Right ventricle myocardium superior (tissue), 1 donor: Measurements from ENCODE around the gene CXCR1. TPM values are rescaled to one million over a fixed set of nuclear protein-coding genes. Genes with fewer than 3 reads are reported as not detected.

Experiments
- ATAC-seq: fragments of 200-7000 bp; cut with Tn5 transposase; one replicate; pipeline ENCODE4 v1.9.1; 2020; ENCODE audit warnings: mild to moderate bottlenecking; ENCODE audit not compliant: poor library complexity
- DNase-seq: peaks from one replicate; pipeline ENCODE4 v3.0.0-alpha.2; 2020
- intact Hi-C: fragments of 100-400 bp; cut with DNase I; formaldehyde crosslinking; loops from one replicate; pipeline ENCODE4 v1.11.2; 2022
- total RNA-seq: library from RNA; stranded (reverse); fragmentation: NEBNext Ultra II Directional; extraction: Animal tissue kit (Norgen Biotek cat#: 25700); gene quantifications from one replicate; pipeline ENCODE4 v1.2.1, GENCODE V29; 2021
- donor health status: DM: no; HTN: yes; CAD: no; lungs with severe emphysema.

CXCR1 gene
- total RNA-seq, 1 donor from 2014 or later: 0.54 TPM

DNA sequence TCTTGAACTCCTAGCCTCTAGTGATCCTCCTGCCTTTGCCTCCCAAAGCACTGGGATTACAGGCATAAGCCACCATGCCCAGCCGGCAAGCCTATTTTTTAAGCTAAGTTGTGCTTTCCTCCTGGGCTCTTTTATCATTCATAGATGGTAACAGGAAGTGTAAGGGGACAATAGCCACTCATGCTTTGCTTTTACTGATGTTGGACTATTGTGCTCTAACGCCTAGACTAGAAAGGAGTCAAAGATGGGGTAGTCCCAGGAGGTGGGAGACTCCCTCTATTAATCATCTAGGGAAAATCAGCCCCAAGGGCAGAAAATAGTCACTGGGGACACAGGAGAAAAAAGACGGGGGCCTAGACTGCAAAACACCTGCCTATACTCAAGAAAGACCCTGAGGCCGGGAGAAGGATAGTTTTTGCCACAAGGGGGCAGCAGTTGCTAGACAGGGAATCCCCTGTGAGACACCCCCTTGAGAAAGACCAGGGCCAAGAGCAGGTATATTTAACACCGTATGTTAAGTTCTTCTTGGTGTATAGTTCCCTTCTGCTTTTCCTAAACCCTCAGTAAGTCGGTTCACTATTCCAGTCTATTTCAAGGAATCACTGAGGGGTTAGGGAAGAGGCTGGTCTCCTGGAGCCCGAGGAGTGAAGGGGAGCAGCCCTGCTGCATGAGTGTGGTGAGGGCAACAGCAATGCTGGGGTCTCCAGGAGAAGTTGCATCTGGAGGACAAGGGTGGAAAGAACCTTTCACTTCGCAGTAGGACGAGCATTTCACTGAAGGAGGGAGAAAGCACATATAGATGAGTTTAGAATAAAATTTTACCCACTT lies 2.1 kb upstream of the CXCR1 start:
- intact Hi-C loops: no loop called here
- DNase-seq (peak; percentile 50), ATAC-seq (peak; percentile 73)

DNA sequence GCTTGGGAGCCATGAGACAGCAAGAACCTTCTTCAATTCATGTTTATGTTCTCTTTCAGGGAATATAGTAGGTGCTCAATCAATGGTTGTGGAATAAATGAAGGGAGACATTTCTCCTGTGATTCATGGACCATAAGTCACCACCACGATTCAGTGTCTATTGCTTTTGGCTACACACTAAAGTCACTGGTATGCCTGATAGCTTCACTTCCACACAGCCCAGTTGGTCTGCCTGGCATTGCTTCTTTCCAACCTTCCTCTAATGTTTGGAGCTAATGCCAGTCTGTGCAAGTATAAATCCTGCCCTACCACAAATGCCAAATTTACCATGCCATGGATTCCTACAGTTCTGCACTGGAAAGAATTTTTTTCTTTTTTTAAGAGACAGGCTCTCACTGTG lies 1.3 kb upstream of the CXCR1 start:
- intact Hi-C loops: no loop called here
- ATAC-seq (no peak), DNase-seq (no peak)

GRCh38 chr2:218162814-218163213 lies 3.9 kb downstream of the CXCR1 start:
- intact Hi-C loops: no loop called here
- ATAC-seq: no peak
- DNase-seq: no peak

DNA sequence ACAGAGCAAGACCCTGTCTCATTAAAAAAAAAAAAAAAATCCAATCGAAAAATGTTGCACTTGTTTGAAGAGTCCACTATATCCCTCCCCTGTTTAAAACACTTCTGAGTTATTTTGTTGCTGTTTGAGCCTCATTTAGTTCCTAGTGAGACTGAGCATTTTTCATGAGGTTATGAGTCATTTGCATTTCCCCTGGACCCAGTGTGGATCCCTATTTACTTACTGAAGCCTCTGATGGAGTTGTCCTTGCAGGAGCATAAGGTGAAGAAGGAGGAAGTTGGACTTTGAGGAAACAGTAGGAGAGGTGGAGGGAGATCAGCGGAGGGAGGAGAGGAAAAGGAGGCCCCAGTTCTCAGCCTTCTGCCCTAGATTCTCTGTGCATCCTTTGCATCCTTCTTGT lies 5.1 kb downstream of the CXCR1 start:
- intact Hi-C loops: no loop called here
- ATAC-seq (no peak), DNase-seq (no peak)

DNA sequence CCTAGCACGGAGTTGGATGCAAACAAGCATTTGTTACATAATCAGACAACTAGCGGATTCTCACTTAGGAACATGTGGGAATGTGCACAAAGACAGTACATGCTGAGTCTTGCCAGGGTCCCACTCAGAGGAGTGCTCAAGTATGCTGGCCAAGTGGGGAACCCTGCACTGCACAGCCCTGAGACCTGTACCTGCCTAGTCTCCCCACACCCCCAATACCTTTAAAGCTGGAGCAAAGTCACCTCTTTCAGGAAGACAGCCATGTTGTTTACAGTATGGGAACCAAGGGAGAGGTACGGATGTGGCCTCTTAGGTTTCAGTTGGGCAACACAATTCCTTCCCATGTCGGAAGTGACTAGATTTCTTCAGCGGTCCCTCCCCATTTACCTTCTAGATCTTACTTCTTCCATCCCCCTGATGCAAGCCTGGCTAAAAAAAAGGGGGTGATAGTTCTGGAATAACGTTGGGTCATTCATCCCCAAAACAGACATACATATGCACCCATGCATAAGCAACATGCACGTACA lies 10.7 kb downstream of the CXCR1 start:
- intact Hi-C loops: no loop called here
- no peak for DNase-seq
- no peak for ATAC-seq

- intact Hi-C loops: no loop called here
- no peak for DNase-seq
- no peak for ATAC-seq
Measured at GRCh38 chr2:218152777-218153176, 14.0 kb downstream of the CXCR1 start.

- DNase-seq (no peak), ATAC-seq (no peak)
- intact Hi-C loops: no loop called here
Measured at GRCh38 chr2:218152172-218152571, 14.6 kb downstream of the CXCR1 start.

DNA sequence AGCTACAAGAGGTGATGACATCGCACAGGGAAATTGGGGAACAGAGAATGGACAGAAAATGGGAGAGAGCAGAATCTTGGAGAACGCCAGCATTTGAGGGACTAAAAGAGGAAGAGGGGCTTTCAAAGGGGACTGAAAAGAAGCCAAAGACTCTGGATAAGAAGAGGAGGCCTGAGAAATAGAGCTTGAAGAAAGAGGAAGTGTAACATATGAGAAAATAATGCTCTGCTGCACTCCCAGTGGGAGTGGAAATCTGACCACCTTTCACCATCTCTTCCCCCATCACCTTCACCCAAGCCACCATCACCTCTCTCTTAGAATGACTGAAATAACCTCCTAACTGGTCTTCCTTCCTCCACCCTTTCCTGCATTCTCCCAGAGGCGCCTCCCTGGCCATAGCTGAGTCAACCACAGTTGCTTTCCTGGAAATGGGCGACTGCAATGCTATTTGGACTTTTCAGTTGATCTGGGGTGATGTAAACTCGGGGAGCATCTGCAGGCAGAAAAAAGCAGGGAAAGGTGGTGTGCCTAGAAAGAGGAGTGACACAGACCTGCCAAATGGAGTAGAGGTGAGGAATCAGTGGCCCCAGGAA lies 16.8 kb downstream of the CXCR1 start:
- intact Hi-C loops: no loop called here
- DNase-seq: no peak
- no peak for ATAC-seq

DNA sequence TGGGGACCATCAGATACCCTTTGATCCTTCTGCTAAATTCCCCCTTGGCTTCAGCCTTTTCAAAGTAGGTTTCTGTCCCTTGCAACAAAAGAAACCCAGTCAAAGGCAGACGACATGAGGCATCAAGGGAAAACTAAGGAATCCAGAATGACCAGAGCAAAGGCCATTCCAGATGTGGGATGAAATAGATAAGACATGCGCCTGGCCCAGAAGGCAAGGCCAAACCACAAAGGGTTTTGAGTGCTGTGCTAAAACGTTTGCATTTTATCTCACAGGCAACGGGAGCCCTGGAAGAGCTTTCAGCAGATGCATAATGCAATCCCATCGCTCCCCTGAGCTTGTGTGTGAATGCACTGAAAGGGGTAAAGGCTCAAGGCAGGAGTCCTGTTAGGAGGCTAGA lies 17.7 kb downstream of the CXCR1 start:
- DNase-seq (no peak), ATAC-seq (no peak)
- intact Hi-C loops: no loop called here

DNA sequence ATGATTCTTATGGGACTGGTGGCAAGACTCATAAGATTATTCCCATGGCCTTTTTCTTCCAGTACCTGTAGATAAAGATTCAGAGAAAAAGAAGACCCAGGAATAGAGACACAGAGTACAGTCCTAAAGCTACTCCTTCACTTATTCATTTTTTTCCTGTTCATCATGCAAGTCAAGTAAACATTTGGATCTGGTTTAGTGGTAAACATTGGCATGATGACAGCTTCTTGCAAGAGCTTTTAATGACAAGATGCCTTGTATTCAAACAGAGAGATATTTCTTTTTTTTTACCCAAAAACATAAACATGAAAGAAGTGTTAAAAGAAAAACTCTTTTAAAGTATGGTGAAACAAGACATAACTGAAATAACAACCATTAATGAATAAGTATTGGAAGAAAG lies 20.7 kb downstream of the CXCR1 start:
- no peak for DNase-seq
- ATAC-seq: no peak
- intact Hi-C loops: no loop called here

GRCh38 chr2:218145124-218145523 lies 21.6 kb downstream of the CXCR1 start:
- ATAC-seq: no peak
- DNase-seq: peak; percentile 69
- intact Hi-C loops: no loop called here

DNA sequence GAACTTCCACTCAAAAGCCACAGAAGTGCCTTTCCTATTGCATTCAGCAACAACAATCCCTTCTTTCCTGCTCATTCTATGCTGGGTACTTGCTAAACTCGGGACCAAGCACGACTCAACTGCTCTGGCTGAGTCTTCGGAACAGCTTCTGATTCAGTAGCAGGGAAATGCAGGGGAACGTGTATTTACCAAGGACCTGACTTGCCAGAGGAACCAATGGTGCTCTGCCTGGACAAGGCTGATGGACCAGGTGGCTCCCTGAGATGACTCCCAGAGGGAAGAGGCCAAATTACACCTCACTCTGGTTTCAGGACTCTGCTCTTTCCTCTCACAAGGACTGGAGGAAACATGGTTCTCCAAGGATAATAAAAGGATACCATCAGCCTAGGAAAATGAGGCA lies 28.7 kb downstream of the CXCR1 start:
- DNase-seq (no peak), ATAC-seq (no peak)
- intact Hi-C loops: no loop called here

DNA sequence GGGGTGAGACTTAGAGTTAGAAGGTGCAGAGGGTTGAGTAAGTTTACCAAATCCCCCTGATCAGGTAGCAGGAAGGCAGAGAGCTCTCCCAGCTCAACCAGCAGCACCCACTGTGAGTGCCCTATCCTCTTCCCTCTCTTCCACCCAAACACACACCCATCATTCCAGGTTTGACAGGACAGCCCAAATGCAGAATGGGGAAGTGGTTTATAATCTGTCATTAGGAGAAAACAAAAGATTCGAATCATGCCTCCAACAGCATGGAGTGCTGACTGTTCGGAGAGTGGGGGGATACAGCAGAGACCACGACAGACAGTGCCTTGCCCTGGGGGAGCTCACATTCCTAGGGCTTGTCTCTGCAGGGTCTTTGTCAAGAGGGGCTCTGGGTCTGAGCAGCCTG lies 29.2 kb downstream of the CXCR1 start:
- DNase-seq (no peak), ATAC-seq (no peak)
- intact Hi-C loops: no loop called here

- DNase-seq (no peak), ATAC-seq (no peak)
- intact Hi-C loops: no loop called here
Measured at GRCh38 chr2:218130822-218131221, 35.9 kb downstream of the CXCR1 start.

DNA sequence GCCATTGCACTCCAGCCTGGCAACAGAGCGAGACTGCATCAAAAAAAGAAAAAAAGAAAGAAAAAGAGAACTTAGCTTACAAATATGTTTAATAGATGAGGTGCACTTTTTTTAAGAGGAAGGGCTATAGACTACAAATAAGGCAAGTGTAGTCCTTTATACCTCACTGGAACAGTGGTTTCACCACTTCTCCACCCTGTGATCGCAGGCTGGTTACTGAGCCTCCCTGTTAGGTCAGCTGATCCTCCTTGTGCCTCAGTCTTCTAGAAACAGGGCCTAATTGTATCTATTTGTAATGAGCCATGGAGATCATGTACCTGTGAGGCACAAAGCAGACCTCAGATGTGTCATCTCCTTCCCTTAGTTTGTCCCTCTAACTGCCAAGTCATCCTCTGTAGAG lies 36.4 kb downstream of the CXCR1 start:
- intact Hi-C loops: no loop called here
- no peak for ATAC-seq
- no peak for DNase-seq

DNA sequence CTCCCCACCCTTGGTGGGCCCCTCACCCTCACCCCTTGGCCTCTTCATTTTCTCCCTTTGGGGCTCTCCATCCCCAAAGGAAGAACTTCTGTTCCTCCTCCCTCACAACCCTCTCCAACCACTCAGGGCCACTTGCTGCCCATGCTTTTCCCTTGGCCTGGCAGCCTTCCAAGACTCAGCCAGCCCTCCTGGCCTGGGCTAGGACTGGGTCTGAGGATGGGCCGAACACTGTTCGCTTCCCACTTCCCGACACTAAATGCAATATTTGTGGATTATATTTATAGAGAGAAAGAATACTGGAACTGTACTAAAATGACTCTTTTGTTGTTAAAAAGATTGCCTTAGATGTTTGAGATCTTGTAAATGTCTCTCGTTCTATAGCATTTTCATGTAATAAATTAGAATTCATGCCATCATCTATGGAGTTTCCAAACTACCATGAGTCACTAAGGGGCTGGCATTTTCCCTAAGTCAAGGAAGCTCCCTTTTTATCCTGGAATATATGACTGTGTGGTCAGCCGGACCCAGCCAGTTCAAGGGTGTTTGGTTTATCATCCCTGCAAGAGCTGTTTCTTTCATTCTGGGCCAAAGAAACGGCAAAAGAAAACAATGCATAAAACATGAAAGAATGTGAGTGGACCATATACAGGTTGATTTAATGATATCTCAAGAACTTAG lies 37.2 kb downstream of the CXCR1 start:
- intact Hi-C loops: no loop called here
- ATAC-seq (no peak), DNase-seq (no peak)

- DNase-seq: no peak
- ATAC-seq: no peak
- intact Hi-C loops: no loop called here
Measured at GRCh38 chr2:218128781-218129457, 37.8 kb downstream of the CXCR1 start.

GRCh38 chr2:218127929-218128455 lies 38.8 kb downstream of the CXCR1 start:
- DNase-seq: no peak
- no peak for ATAC-seq
- intact Hi-C loops: no loop called here

- ATAC-seq: peak; percentile 76
- intact Hi-C loops: no loop called here
- peak; percentile 68 for DNase-seq
Measured at GRCh38 chr2:218125626-218126080, 41.1 kb downstream of the CXCR1 start, which contains the start of gene CXCR2. TSS of gene CXCR2 (plus strand) at chr2:218126028. CDS start at chr2:218134802, 8,774 bp downstream.
